ENCODE measurements around the gene JADE2.
"Not testable (repeated sequence)": the region's sequence is repeated elsewhere in the genome, so short reads cannot be mapped to it uniquely, and the experiment has no call there.

JADE2 gene

DNA sequence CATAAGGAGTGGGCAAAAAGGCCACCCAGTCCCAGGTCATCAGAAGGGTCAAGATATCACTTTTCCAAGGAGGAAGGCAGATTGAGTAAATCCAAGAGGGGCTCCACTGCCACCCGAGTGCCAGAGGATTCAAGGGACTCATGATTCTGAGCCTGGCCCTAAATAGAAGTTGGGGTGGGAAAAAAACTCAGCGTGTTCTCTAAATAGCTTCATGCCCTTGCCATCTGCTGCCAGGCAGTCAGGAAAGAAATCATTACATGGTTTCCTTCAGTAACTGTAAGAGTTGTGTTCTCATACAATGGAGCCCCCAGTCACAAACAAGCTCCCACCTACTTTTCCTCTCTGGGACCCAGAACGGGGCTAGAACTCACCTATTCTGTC lies 70.0 kb downstream of the JADE2 start:
- no peak for DNase-seq

DNA sequence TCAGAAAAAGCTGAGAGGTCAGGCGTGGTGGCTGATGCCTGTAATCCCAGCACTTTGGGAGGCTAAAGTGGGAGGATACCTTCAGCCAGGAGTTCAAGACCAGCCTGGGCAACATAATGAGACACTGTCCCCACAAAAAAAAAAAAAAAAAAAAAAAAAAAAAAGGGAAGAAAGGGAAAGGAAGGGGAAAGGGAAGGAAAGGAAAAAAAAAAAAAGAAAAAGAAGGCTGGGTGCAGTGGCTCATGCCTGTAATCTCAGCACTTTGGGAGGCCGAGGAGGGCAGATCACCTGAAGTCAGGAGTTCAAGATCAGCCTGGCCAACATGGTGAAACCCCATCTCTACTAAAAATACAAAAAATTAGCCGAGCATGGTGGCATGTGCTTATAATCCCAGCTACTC lies 74.3 kb downstream of the JADE2 start:
- DNase-seq: not testable (repeated sequence)

DNA sequence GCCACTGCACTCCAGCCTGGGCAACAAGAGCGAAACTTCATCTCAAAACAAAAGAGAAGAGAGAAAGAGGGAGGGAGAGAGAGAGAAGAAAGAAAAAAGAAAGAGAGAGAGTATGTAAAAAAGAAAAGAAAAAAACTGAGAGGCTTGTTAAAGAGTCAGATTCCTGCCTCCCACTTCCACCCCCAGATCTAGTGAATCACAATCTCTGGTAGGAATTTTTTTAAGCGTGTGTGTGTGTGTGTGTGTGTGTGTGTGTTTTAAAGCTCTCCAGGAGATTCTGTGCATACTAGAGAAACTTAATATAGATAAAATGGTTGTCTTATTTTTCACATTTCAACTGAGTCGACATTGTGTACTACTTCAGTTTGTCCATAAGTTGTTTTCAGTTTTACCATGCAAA lies 75.1 kb downstream of the JADE2 start:
- no peak for DNase-seq

DNA sequence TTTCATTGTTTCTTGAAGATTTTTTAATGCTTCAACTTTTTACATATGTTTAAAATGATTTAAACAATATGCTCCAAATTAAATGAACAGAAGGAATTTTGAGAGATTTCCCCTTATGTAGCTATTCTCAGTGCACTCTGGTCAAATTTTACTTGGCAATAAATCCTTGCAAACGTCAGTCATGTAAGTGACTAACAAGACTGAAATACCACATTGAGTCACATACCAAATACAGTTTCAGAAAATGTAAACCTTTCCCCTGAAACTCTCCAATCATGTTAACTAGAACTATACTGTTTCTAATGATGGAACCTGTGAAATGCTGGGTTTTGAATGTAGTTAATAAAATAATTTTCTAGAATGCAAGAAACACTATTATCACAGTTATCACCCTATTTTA lies 77.6 kb downstream of the JADE2 start:
- no peak for DNase-seq

DNA sequence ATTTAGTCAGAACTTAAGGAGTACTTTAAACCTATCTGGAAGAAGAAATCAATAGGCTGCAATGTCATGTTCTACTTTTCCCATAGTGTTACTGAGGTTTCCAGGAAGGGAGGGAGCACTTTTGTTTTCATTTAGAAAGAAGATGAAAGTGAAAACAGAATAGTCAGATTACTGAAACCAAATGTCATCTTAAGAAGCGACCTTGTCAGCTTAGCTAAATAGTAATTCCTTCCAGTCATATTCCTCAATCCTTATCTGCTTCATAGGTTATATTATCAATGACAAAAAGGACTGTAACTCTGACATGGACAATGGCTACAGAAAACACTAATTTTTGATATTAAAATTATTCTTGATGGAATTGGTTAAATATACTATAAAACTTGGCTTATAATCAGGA lies 79.4 kb downstream of the JADE2 start:
- no peak for DNase-seq

DNA sequence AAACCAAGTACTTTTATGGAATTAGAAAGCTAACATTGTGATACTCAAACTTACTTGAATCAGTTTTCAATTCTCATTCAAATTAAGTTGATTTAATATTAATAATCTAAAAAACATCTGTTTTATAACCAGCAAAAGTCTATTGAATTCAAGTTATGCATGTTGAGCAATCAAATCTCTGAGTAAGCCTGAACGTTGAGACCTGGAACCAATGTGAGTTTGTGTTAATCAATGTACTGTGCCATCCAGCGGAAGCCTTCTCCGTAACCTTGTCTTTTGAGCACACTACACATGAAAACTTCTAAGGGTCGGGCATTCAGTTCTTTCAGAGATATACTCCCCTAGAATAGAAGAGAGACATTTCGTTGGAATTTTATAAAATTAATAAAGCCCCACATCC lies 81.3 kb downstream of the JADE2 start:
- DNase-seq: no peak

DNA sequence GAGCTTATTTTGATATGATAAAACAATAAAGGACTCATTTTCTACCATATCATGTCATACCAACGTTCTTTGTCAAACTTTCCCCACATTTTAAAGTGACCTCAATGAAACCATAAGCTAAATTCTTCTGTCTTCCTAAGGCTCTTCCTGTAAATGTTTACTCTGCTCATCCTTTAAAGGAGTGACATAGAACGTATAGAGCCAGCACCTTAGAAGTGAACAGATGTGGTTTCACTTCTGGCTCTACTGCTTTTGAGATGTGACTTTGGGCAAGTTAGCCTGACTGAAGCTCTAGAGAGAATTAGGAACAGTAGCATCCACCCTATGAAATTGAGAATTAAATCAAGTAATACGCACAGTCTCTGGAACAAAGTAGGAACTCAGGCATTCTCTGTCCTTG lies 83.1 kb downstream of the JADE2 start:
- DNase-seq: no peak

DNA sequence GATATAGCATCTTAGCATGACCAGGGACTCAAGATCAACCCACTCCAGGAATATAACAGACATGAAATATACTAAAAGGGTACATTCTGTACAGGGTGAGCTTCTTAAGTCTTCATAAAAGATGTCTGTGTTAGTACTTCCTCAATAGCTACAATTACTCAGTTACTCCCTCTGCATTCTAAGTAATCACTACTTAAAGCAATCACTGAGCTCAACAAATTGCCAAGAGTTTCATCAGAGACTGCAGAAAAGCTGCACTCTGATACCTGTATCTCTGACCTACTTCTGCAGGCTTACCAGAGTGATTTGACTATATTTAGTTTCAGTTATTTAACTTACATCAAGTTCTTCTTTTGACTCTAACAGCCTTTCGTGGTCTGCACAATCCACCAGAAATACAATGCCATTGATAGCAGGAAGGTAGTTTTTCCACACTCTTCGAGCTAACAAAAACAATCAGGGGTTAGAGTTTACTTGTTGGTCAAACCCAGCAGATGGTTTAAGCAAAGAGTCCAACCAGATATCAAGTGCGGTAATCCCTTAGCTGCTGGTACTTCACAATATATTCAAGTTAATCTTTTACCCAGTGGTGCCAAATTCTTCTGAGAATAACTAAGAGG lies 83.9 kb downstream of the JADE2 start:
- no peak for DNase-seq

DNA sequence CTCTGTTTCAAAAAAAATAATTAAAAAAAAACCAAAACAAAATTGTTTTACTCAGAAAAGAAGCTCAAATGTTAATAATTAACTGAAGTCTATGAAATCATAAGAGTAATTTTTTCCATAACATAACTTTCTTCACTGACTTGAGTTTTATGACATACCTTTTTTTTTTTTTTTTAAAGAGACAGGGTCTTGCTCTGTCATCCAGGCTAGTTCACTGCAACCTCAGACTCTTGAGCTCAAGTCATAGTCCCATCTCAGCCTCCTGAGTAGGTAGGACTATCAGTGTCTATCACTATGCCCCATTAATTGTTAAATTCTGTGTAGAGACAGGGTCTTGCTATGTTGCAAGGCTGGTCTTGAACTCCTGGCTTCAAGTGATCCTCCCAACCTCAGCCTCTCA lies 85.3 kb downstream of the JADE2 start:
- DNase-seq: no peak

DNA sequence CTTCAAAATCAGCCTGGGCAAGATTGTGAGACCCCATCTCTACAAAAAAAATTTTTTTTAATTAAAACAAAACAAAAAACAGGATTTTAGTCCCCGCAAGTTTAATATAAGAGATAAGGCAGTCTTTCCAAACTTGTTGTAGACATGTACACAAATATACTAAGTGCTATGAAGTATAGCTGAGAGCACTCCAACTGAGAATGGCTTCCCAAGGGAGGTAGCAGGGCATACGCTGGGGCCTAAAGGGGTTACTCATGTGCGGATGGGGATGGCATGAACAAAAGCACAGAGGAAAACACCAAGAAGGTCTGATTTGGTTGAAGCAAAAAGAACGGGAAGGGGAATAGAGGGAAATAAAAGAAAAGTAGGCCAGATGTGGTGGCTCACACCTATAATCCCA lies 86.0 kb downstream of the JADE2 start:
- no peak for DNase-seq

DNA sequence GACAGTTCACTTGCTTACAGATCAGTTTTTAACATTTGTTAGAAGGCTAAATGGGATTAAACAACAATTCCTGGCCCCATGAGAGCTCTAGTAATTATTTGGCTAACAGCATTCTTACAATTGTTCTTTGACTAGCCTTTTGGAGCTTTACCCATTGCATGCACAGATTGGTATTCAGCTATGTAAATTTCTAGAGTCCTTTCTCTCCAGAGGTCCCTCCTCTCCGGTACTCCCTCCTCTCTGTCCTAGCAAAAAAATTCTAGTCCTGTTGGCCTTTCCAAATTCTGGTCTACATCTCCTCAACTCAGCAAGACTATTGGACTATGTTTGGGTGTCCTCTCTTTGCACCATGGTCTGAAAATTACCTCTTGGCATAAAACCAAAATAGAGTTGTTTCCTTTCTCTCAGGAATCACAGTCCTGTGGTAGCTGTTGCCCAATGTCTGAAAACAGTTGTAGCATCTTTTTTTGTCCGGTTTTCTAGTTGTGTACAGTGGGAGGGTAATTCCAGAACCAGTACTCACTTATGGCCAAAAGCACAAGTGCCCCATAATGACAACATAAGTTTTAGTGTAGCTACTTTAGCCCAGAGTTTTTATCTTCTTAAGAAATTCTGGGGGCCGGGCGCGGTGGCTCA lies 89.1 kb downstream of the JADE2 start:
- DNase-seq: no peak

DNA sequence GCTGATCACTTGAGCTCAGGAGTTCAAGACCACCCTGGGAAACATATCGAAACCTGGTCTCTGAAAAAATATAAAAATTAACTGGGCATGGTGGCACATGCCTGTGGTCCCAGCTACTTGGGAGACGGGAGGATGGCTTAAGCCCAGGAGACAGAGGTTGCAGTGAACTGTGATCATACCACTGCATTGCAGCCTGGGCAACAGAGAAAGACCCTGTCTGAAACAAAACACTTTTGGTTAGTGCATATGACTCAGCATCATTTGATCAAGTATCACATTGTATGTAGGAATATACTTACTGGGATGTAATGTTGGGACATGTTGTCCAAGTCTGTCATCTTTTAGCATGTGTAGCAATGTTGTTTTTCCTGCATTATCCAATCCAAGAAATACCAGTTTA lies 95.2 kb downstream of the JADE2 start:
- DNase-seq: no peak

DNA sequence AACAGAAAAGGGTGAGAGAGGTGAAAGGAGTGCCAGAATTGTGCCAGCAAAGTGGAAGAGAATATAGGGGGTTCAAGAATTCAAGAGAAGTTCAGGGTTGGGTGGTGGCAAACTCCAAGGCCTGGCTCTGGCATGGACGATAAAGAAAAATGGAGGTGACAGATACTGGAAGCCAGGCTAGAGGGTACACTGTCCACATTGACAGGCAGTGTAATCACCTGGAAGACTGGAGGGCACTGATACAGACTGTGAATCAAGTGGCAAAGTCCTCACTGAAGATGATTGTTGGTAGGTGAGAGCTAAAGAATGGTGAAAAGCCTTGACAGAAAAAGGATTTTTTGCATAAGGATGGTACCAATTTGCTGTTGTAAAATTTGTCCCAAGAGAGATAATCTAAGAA lies 100.1 kb downstream of the JADE2 start:
- DNase-seq: no peak

DNA sequence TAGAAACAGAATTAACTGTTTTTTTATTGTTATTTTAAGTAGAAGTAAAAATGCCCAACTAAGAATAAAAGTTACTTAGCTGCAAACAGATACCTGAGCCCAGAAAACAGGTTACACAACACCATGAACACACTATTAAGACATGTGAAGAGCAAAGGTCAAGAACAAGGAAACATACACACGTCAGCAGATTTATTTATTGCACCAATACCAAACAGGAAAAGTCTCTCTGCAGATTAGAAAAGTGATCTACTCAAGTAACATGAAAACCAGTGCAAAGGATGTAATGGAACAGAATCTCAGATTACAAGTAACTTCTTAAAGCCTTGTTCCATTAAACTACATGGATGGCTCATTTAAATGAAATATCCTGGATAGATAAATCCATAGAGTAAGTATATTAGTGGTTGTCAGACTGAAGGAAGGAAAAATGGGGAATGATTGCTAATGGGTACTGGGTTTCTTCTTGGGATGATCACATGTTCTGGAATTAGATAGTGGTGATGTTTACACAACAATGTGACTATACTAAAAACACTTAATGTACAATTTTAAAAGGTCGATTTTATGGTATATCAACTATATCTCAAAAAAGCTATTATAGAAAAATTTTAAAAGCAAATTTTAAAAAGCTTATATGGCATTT lies 101.0 kb downstream of the JADE2 start:
- DNase-seq: no peak

Measured in NCI-H1417 treated with DMSO at 0.1 percent for 48 hours (cell line).